NCI-H2107 (cell line): ENCODE measurements around the gene FAM241B.
A peak's percentile ranks its signal among the peaks of the same experiment; 100 is the strongest.

Experiments used
- DNase-seq: peaks from one replicate; lab custom pipeline; 2025; lab: John Stamatoyannopoulos, UW

Gene FAM241B, protein sequence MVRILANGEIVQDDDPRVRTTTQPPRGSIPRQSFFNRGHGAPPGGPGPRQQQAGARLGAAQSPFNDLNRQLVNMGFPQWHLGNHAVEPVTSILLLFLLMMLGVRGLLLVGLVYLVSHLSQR

DNA sequence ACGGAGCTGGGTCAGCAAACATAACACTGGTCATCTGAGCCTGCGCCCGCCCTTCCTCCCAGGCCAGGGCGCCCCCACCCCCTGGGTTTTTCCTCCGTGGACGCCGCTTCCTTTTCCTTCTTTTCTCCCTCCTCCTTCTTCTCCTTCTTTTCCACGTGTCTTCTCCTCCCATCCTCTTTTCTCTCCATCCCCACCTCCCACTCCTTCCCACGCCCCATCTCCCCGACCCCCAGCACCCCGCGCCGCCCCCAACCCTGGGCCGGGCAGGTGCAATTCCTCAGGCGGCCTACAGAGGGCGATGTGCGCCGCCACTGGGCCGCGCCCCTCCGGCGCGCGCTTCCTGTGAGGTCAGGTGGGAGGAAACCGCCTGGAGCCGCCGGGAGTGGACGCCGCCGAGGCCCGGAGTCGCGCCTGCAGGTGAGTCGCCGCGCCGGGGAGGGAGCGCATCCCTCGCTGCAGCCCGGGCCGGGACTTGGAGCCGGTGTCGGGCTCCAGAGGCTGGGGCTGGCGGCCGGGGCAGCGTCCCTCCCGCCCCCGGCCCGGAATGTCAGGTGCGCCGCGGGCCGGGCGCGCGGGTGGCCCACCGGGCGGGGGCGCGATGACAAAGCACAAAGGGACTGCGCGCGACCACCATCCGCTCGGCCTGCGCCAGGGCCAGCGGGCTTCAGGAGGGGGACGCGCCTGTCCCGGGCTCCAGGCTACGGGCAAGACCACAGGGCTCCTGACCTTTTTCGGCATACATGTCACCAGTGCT is at the start of gene FAM241B:
TSS of gene FAM241B (plus strand) at position 351 of the 754 bp plus-strand sequence. CDS start 1,497 bp downstream, outside the sequence.
- peak; percentile 33 for DNase-seq

DNA sequence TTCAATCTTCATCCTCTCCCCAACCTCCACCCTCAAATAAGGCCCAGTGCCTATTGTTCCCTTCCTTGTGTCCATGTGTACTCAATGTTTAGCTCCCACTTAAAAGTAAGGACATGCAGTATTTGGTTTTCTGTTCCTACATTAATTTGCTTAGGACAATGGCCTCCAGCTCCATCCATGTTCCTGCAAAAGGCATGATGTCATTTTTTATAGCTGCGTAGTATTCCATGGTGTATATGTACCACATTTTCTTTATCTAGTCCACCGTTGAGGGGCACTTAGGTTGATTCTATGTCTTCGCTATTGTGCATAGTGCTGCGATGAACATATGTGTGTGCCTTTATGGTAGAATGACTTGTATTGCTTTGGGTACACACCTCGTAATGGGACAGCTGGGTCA is 49.6 kb upstream of the FAM241B start:
- DNase-seq, result no peak

DNA sequence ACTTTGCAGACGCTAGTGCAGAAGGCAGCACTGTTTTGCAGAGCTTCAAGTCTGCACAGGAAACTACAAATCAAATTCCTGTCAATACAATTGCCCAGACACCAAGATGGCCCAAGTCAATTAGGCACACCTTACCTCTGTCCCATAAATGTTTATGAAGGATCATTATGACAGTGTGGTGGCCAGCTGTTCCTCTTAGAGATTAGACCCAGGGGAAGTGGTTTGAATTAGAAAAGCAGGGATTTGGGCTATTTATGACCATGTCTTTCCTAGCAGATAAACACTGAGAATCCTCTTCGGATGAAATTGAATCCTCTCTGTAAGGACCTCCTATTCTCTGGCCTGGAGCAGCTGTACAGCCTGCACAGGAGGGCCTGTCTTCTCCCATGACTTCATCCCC is 46.9 kb upstream of the FAM241B start:
- no peak for DNase-seq

DNA sequence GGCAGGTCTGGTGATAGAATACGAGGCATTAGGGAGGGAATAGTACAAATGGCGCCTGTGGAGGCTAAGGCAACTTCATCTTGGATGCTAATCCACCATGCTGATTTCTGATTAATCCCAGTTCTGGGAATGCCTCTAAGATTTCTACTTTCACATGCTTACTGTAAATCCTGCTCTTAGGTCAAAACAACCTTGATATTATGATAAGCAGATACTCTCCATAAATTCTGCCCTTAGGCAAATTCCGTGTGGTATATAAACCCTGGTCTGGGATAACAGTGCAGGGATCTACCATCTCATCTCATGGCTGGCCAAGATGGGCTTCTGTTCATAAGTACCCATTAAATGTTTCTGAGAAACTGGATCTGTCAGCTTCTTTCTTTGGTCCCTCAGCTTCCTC is 45.4 kb upstream of the FAM241B start:
- no peak for DNase-seq

DNA sequence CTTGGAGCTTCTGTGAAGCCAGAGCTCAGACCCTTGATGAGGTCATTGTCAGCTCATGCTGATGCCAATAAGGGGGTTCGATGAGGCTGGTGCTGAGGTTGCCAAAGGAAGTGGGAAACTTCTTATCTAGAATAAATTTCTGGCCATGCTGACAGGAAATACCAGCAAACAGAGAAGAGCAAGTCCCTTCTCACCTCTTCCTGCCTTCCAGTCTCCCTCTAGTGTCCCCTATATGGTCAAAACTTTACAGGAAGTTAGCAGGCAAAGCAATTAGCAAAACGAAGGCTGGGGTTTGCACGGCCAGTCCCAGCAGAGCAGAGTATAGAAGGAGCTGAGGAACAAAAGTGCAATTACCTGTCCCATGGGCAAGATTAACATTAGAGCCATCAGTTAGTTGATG is 41.7 kb upstream of the FAM241B start:
- DNase-seq, result no peak

DNA sequence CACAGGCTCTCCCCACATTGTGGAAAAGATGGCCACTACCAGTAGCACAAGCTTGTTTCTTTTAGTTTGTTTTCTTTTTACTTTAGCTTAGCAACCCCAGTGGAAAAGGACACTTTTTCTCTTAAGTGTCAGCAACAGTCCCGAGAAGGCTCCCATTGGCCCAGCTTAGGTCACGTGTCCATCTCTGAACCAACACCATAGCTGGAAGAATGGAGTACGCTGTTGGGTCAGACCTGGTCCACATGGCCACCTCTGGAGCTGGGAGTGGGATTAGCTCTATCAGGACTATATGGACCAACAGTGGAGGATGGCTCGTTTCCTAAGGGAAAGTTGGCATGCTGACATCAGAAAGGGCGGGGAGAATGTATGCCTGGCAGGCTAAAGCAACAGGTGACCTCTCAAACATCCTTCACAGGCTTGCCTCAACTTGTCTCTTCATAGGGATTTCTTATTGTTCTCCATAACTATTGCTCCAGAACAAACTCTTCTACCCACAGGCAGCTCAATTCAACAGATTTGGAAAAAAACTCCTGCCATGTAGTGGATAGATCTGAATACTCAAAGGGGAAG is 29.2 kb upstream of the FAM241B start:
- no peak for DNase-seq

DNA sequence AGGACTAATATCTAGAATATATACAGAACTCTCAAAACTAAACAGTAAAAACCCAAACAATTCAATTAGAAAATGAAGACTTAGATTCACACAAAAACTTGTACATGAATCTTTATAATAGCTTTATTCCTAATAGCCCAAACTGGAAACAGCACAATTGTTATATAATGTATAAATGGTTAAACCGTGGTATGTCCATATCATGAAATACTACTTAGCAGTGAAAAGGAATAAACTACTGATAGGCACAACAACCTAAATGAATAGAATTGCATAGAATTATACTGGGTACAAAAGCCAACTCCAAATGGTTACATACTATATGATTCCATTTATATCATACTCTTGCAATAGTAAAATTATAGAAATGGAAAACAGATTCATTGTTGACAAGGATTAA is 21.0 kb upstream of the FAM241B start:
- DNase-seq, result no peak

DNA sequence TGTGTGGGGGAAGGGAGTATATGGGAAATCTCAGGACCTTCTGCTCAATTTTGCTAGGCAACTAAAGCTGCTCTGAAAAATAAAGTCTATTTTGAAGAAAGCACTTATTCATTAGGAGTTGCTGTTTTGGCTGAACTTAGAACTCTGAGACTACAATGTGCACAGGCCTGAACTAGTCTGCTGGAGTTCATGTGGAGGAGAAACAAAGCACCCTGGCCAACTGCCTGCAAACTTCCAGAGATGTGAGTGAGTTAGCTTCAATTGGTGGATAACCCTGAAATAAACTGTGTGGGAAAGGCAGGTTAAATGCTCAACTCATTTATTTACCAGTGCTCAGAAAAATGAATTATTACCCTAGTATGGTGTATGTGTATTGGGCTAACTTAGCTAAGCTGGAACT is 17.3 kb upstream of the FAM241B start:
- DNase-seq, result no peak

DNA sequence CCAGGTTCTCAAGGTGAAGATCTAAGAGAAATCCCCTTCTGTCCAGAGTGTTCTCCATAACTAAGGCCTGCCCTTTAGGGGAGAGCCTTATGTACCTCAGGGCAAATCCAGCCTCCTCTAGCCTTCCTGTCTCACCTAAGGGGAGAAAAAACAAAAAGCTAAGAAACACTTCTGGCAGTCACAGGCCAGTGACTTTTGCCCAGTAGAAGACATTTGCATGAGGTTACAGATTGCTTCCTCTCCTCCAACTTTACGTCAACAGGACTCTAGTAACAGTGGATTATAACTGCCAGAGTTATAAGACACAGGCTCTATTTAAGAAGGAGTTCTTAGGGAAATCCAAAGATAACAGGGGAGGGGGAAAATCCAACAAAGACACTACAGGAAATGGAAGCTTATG is 15.9 kb upstream of the FAM241B start:
- no peak for DNase-seq

DNA sequence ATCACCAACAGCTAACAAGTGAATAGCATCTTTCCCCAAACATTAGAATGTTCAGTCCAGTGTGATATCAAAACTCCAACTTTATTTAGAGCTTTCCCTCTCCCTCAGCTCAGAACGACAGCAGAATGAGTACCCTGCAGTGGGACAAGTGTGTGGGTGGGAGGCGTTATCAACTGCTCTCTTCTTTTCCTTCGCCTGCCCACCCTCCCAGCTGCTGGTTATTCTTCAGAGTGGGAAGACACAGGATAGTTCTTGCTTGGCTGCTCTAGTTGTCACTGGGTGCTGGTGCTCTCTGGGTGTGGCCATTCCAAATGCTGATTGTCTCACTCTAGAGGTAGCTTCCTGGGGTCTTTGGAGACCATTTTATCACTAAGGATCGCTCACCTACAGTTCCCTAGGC is 13.7 kb upstream of the FAM241B start:
- no peak for DNase-seq

DNA sequence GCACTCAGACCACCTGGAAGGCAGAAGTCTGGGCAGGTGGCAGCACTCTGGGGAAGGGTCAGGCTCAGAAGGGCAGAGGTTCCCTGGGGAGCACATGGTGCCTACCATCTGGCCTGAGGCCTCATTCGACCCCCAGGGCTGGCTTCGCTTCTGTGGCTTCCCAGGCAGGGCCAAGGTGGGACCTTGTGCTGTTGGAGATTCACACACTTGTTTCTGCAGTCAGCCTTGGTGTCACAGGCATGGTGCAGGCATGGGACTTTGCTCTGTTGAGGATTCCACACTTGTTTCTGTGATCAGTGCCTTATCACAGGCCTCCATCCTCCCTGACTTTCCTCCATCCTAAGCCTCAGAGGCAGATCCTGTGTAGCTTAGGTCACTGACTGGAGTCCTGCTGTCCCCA is 11.3 kb upstream of the FAM241B start:
- DNase-seq, result no peak

DNA sequence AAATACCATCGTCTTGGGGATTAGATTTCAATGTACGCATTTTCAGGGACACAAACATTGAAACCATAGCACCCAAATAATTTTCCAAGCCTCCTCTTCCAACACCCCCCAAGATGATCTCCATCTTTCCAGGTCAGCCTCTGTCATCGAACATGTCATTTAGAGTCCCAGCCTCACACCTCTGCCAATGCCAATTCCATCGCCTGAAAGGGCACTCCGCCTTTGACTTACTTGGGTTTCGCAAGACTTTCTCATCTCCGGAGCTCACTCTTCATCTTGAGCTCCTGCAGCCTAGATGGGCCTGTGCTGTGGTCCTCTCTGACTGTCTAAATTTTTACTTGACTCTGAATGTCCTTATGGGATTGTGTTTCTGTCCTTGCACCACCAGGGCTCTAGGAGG is 10.4 kb upstream of the FAM241B start:
- no peak for DNase-seq

DNA sequence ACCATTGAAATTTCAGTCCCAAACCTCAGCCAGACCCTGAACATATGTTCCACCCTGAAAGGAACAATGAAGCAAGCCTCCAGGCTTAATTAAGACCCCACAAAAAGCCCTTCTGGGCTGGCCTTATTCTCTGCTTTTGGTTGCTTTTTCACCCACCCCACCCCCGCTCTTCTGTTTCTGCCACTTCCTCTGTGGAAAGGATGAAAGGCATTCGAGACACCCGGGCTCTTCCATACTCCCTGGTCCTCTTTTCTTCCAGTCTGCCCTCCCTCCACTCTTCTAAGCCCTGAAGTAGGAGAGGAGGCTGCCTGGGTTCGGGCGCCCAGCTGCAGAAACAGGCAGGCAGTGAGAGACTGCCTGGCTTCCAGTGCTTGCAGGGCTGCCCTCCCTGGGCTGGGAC is 9.4 kb upstream of the FAM241B start:
- no peak for DNase-seq

DNA sequence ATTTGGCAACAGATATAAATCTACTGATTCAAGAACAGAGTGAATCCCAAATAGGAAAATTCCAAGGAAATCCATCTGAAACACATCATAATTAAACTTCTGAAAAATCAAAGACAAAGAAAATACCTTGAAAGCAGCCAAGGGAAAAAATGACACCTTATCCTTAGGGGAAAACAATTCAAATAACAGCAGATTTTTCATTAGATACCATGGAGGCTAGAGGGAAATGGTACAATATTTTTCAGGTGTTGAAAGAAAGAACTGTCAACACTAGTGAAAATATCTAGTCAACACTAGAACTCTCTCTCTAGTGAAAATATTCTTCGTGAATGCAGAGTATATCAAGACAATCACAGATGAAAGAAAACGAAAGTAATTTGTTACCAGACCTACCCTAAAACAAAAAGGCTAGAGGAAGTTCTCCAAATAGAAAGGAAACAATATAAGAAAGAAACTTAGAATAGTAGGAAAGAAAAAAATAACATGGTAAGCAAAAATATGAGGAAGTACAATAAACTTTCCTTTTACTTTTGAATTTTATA is 5.7 kb upstream of the FAM241B start:
- DNase-seq, result no peak

DNA sequence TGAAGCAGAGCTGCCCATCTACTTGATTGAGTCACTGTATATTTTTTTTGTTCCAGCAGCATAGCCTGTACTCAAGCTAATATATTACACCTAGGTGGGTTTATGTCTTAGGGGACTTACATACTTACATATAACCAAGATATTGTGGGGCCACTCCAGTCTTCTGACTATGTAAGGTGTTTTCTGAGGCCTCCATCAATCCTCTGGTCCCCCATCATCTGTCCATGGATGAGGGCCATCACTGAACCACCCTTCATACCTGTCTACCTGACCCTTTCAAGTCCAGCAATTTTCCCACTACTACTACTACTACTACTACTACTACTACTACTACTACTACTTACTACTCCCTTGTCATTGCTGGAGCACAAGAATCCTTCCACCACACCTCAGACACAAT is 3.2 kb upstream of the FAM241B start:
- no peak for DNase-seq

DNA sequence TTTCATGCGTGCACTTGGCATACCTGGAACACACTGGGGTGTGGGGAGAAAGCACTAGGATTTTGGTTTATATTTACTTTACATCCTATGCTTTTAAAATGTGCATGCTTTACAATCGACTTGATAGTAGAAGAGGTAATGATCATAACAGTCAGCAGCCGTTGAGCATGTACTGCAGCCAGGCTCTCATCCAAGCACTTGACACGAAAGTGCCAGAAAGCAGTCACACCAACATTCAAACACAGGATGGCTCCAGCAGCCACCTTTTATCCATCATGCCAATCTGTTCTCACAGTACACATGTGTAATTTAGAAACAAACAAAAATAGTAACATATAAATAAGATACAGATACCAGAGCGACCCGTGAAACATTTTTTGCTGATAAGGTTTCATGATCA is 1.2 kb upstream of the FAM241B start:
- DNase-seq, result no peak

DNA sequence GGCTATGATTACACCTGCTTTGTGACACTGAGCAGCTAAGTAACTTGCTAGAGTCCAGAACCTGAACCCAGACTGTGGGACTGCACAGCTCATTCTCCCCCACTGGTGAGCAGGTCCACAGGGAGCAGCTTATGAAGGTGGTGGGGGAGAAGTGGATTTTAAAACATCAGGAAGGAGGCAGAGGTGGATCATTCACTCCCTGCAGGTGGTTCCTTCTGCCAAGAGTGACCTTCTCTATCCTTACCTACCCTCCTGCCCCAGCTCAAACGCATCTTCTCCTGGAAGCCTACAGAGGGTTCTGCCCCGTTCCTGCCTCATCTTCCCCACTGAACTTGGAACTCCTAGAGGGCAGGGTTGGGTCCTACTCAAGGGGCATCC is 539 bp upstream of the FAM241B start:
- DNase-seq, result no peak

DNA sequence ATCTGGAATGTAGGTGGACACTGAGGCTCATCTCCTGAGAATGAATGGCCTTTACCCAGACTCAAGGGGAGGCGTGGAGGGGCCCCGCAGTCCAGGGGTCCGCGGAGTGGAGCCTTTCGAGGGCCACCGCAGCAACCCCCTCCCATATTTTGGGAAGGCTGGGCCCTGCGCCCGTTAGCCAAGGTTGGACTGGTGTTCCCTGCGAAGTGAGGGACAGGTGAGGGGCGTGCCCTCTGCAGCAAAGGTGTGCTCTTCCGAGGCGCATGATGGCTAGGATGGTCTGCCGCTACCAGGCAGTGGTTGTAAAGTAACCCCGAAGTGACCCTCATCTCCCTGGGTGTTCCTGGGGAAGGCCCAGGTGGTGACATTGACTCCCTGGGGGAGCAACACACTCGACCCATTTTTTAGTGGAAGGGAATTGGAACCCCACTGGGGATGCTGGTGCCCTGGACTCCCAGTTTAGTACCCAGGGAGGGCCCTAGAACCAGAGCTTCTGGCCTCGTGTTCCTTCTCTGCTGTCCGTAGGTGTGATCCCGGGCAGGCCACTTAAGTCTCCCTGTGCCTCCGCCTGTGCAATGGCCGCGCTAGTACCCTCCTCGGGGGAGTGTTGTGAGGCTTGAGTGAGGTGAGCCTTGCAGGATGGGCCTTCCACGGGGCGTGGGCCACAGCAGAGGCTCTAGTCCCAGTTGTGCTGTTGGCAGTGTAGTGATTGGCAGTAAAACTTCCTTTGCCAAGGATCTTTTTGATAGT is 779 bp downstream of the FAM241B start:
- DNase-seq, result no peak

DNA sequence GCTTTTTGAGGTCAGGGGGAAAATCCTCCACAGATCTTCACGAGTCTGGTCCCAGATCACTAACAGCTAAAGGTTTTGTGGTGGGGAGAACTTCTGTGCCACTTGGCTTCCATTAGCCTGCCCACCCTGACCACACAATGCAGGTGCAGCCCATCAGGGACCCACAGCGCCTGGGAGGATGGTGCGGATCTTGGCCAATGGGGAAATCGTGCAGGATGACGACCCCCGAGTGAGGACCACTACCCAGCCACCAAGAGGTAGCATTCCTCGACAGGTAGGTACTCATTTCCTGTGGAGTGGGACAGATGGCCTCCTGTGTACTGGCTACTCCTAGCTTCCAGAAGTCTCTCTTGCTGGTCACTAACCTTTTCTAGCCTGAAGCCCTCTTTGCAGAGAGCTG is 1.5 kb downstream of the FAM241B start:
- no peak for DNase-seq

DNA sequence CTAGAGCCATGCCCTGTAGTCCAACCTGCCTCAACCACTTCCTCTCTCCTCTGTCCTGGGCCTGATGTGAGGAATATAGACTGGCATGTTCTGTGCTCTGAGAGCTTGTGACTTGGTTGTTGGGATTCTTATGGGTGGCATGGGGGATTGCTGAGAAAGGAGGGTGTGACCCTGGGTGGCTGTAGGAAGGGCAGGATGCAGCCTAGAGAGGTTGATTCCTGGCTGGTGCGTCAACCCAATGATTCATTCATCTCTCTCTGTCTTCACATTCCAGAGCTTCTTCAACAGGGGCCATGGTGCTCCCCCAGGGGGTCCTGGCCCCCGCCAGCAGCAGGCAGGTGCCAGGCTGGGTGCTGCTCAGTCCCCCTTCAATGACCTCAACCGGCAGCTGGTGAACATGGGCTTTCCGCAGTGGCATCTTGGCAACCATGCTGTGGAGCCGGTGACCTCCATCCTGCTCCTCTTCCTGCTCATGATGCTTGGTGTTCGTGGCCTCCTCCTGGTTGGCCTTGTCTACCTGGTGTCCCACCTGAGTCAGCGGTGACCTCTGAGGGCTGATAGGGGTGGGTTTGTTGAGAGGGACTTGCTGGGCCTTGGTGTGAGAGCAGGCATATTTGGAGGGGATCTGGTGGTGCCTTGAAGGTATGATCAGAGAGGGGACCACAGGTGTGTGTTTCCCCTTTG is 2.6 kb downstream of the FAM241B start:
- no peak for DNase-seq

DNA sequence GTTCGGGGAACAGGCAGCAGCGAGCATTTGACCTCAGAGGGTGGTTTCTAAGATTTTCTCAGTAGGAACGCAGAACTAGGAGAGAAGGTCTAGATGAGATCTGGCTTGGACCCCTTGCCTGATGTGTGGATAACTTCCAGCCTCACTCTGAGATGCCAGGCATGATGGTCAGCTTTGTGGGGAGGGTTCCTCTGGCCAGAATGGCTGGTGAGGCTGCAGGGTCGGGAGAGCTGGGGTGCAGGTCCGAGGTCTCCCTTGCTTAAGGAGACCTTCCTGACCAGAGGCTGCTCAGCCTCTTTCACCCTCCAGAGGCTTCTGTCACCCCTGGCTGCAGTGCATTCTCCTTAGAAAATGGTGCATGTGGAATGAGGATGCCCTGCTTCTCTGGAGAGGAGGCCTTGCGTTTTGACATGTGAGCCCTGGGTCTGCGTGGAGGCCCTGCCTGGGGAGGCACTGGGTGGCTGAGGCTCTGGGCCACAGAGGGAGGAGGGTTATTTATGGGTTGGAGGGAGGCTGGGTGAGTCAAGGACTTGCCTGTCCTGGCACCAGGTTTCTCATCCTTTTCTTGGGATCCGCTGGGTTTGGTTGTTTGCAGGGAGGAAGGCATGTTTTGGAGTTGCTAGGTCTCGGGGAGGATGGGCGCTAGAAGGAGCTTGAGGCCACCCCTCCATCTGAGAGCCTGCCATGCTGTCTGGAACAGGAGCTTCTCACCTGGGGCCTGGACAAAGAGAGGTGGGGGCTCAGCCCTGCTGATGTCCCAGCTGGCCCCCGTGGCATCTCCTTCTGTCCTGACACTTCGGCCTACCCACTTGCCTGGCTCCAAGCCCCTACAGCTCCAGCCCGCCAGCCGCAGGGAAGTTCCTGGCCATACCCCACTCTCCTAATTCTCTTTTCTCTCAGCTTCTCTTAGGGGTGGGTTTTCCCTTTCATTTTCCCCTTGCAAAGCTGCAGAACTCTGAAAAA is 3.9 kb downstream of the FAM241B start:
- no peak for DNase-seq
